Islet of Langerhans (tissue), 1 donor: ENCODE data around the gene SELPLG.
"Not testable (repeated sequence)": the region's sequence is repeated elsewhere in the genome, so short reads cannot be mapped to it uniquely, and the experiment has no call there.

ENCODE experiments used
- FAIRE-seq: peaks from one replicate; lab custom pipeline; 2011; peaks lifted over from hg19 to GRCh38; lab: Jason Lieb, UNC

Gene SELPLG

GRCh38 chr12:108589028-108589839 lies 44.5 kb downstream of the SELPLG start:
- no peak for FAIRE-seq

- no peak for FAIRE-seq
Observed at GRCh38 chr12:108587826-108588225, 45.9 kb downstream of the SELPLG start.

- FAIRE-seq, result no peak
Observed at GRCh38 chr12:108586306-108586705, 47.4 kb downstream of the SELPLG start.

- FAIRE-seq, result no peak
Observed at GRCh38 chr12:108585864-108586263, 47.8 kb downstream of the SELPLG start.

- no peak for FAIRE-seq
Observed at GRCh38 chr12:108584456-108585065, 49.1 kb downstream of the SELPLG start.

GRCh38 chr12:108583991-108584390 lies 49.7 kb downstream of the SELPLG start:
- no peak for FAIRE-seq

- FAIRE-seq, result no peak
Observed at GRCh38 chr12:108582978-108583770, 50.5 kb downstream of the SELPLG start.

GRCh38 chr12:108582509-108582908 lies 51.2 kb downstream of the SELPLG start:
- no peak for FAIRE-seq

- no peak for FAIRE-seq
Observed at GRCh38 chr12:108581311-108582227, 52.1 kb downstream of the SELPLG start.

GRCh38 chr12:108580531-108580930 lies 53.2 kb downstream of the SELPLG start:
- FAIRE-seq, result no peak

- no peak for FAIRE-seq
Observed at GRCh38 chr12:108578813-108579212, 54.9 kb downstream of the SELPLG start.

GRCh38 chr12:108578264-108578663 lies 55.4 kb downstream of the SELPLG start:
- no peak for FAIRE-seq

- FAIRE-seq, result no peak
Observed at GRCh38 chr12:108577458-108577857, 56.2 kb downstream of the SELPLG start.

- FAIRE-seq, result no peak
Observed at GRCh38 chr12:108576660-108577234, 56.9 kb downstream of the SELPLG start.

GRCh38 chr12:108575199-108575912 lies 58.3 kb downstream of the SELPLG start:
- FAIRE-seq, result no peak

GRCh38 chr12:108574276-108574675 lies 59.4 kb downstream of the SELPLG start:
- not testable (repeated sequence) for FAIRE-seq

- FAIRE-seq, result no peak
Observed at GRCh38 chr12:108573317-108573716, 60.4 kb downstream of the SELPLG start.

- FAIRE-seq, result no peak
Observed at GRCh38 chr12:108572166-108572790, 61.4 kb downstream of the SELPLG start.
